ENCODE measurements around the gene TH.

TH gene

DNA sequence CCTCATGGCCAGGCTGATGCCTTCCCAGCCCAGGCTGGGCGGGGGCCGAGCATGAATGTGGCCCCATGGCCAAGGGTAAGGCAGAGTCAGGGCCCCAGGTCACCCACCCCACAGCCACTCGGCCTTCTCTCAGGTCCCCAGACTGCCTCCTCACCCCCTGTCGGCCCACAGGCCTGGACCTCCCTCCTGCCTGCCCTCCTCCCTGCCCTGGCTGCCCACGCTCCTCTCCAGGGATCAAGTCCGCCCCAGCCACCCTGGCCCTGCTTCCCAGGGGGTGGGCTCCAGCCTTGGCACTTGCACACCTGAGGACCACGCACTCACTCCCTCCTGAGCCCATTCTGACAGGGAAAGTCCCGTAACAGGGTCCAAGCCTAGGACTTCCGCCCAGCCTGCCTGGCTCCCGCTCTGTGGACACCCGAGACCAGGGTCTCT is 37.8 kb upstream of the TH start:
- H3K9ac ChIP-seq (ENCODE audit: low read length), result no peak overlapping the region
- no peak overlapping the region for H3K4me2 ChIP-seq (ENCODE audit: low read depth, low read length)
- H2AFZ ChIP-seq (ENCODE audit: low read length), result no peak overlapping the region
- no peak overlapping the region for H3K4me3 ChIP-seq (ENCODE audit: low read length)
- TF ChIP-seq EZH2 (optimal IDR thresholded peaks at IDR 0.05; ENCODE audit: low read depth, low read length), result no peak
- TF ChIP-seq EZH2phosphoT487 (IDR thresholded peaks at IDR 0.05; ENCODE audit: low read length), result no peak
- TF ChIP-seq, protein P1, sequence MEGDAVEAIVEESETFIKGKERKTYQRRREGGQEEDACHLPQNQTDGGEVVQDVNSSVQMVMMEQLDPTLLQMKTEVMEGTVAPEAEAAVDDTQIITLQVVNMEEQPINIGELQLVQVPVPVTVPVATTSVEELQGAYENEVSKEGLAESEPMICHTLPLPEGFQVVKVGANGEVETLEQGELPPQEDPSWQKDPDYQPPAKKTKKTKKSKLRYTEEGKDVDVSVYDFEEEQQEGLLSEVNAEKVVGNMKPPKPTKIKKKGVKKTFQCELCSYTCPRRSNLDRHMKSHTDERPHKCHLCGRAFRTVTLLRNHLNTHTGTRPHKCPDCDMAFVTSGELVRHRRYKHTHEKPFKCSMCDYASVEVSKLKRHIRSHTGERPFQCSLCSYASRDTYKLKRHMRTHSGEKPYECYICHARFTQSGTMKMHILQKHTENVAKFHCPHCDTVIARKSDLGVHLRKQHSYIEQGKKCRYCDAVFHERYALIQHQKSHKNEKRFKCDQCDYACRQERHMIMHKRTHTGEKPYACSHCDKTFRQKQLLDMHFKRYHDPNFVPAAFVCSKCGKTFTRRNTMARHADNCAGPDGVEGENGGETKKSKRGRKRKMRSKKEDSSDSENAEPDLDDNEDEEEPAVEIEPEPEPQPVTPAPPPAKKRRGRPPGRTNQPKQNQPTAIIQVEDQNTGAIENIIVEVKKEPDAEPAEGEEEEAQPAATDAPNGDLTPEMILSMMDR (IDR thresholded peaks at IDR 0.05; ENCODE audit: low read length), result no peak
- no peaks in the 10 kb centered on the region for H4K20me1 ChIP-seq (ENCODE audit: insufficient read depth, low read length)
- H3K36me3 ChIP-seq (replicated peaks; ENCODE audit: insufficient read depth, low read length), result no peaks in the 10 kb centered on the region
- no peak for DNase-seq
- H3F3A ChIP-seq (ENCODE audit: insufficient read depth, low read length), result no peaks in the 10 kb centered on the region
- H3K27ac ChIP-seq (ENCODE audit: low read length), result no peak overlapping the region
- no peaks in the 10 kb centered on the region for H3K4me1 ChIP-seq (ENCODE audit: low read length)
- peaks cover 89% of the 10 kb centered on the region for H3K27me3 ChIP-seq (replicated peaks; ENCODE audit: insufficient read depth, low read length)
- H3K9me2 ChIP-seq (replicated peaks; ENCODE audit: insufficient read depth, low read length), result no peaks in the 10 kb centered on the region
- H3K79me2 ChIP-seq (ENCODE audit: low read length), result no peaks in the 10 kb centered on the region
- H3K9me3 ChIP-seq (replicated peaks; ENCODE audit: insufficient read depth, low read length), result no peaks in the 10 kb centered on the region

DNA sequence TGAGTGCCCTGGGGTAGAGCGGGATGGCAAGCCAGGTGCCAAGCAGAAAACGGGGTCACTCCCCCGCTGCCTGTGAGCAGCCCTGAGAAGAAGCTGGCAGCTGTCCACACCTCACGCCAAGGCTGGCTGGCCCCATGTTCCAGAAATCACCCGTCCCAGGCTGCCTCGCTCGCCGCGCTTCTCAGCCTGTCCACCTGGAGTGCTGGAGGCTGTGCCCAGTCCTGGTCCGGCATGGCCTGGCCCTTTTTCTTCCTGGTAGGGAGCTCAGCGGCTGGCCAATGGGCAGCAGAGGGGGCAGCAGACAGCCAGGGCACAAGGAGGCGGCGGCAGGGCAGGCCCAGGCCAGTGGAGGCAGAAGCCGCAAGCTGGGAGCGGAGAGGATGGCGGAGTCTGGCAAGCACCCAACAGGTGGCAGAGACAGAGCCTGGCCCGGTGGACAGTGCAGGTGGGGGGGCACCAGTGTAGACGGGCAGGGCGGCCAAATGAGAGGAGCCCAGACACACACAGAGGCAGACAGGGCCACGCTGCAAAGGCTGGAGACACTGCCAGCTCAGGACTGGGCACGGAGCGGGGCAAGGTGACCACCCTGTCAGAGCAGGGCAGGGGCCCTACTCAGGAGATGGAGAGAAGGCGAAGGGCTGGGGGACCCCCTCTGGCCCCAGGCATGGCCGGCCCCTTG is 37.2 kb upstream of the TH start:
- Histone ChIP-seq H3K4me1 (ENCODE audit: low read length) (no peaks in the 10 kb centered on the region), H3K27me3 (replicated peaks; ENCODE audit: insufficient read depth, low read length) (peaks cover 89% of the 10 kb centered on the region), H3K4me2 (ENCODE audit: low read depth, low read length) (no peak overlapping the region), H3F3A (ENCODE audit: insufficient read depth, low read length) (no peaks in the 10 kb centered on the region), H3K9me3 (replicated peaks; ENCODE audit: insufficient read depth, low read length) (no peaks in the 10 kb centered on the region), H4K20me1 (ENCODE audit: insufficient read depth, low read length) (no peaks in the 10 kb centered on the region), H3K27ac (ENCODE audit: low read length) (no peak overlapping the region), H3K36me3 (replicated peaks; ENCODE audit: insufficient read depth, low read length) (no peaks in the 10 kb centered on the region), H2AFZ (ENCODE audit: low read length) (no peak overlapping the region), H3K9ac (ENCODE audit: low read length) (no peak overlapping the region), H3K4me3 (ENCODE audit: low read length) (no peak overlapping the region), H3K79me2 (ENCODE audit: low read length) (no peaks in the 10 kb centered on the region), H3K9me2 (replicated peaks; ENCODE audit: insufficient read depth, low read length) (no peaks in the 10 kb centered on the region)
- no peak for TF ChIP-seq EZH2 (optimal IDR thresholded peaks at IDR 0.05; ENCODE audit: low read depth, low read length)
- TF ChIP-seq, protein P1 (IDR thresholded peaks at IDR 0.05; ENCODE audit: low read length), result no peak
- no peak for TF ChIP-seq EZH2phosphoT487 (IDR thresholded peaks at IDR 0.05; ENCODE audit: low read length)
- DNase-seq, result no peak

DNA sequence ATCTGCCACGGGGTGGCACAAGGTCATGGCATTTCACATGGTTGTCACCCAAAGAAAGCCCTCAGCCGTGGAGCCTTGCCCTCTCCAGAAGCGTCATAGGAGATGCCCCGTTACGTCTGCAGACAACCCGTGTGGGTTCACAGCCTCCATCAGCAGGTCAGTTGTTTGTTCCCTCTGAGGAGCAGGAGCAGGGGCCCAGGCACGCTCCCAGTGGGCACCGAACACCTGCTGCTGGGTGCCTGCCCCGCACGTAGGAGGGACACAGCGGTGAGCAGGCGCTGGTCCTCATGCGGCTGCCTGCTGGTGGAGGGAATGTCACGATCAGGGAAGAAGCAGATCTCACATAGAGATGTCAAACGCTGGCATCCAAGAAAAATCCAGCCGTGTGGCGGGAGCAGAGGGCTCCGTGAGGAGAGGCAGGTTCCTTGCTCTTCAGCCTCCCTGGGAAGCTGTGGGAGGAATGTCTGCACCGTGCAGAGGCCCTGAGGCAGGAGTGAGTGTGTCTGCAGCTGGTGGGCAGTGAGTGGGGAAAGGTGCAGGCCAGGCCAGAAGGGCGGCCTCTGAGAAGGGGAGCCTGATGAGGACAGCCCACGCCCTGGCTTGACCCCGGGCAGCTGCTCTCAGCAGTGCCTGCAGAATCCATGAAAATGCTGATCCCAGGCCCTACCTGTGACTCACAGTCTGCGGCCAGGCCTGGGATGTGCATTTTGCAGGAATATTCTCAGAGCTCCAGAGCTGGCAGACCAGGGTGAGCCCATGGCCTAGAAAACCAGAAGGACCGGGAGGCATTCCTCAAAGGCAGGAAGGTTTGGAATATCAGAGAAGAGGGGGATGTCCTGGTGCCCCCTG is 36.4 kb upstream of the TH start:
- Histone ChIP-seq H3K27me3 (replicated peaks; ENCODE audit: insufficient read depth, low read length) (peaks cover 89% of the 10 kb centered on the region), H3K4me2 (ENCODE audit: low read depth, low read length) (no peak overlapping the region), H3K4me1 (ENCODE audit: low read length) (no peaks in the 10 kb centered on the region), H3K79me2 (ENCODE audit: low read length) (no peaks in the 10 kb centered on the region), H4K20me1 (ENCODE audit: insufficient read depth, low read length) (no peaks in the 10 kb centered on the region), H3K9me2 (replicated peaks; ENCODE audit: insufficient read depth, low read length) (no peaks in the 10 kb centered on the region), H3K36me3 (replicated peaks; ENCODE audit: insufficient read depth, low read length) (no peaks in the 10 kb centered on the region), H3K4me3 (ENCODE audit: low read length) (no peak overlapping the region), H3K27ac (ENCODE audit: low read length) (no peak overlapping the region), H3K9ac (ENCODE audit: low read length) (no peak overlapping the region), H3F3A (ENCODE audit: insufficient read depth, low read length) (no peaks in the 10 kb centered on the region), H3K9me3 (replicated peaks; ENCODE audit: insufficient read depth, low read length) (no peaks in the 10 kb centered on the region), H2AFZ (ENCODE audit: low read length) (no peak overlapping the region)
- DNase-seq, result no peak
- no peak for TF ChIP-seq EZH2 (optimal IDR thresholded peaks at IDR 0.05; ENCODE audit: low read depth, low read length)
- TF ChIP-seq, protein P1 (IDR thresholded peaks at IDR 0.05; ENCODE audit: low read length), result no peak
- TF ChIP-seq EZH2phosphoT487 (IDR thresholded peaks at IDR 0.05; ENCODE audit: low read length), result no peak

Measured in MM.1S (cell line).